Measurements from ENCODE around the gene PROZ.

The PROZ gene

DNA sequence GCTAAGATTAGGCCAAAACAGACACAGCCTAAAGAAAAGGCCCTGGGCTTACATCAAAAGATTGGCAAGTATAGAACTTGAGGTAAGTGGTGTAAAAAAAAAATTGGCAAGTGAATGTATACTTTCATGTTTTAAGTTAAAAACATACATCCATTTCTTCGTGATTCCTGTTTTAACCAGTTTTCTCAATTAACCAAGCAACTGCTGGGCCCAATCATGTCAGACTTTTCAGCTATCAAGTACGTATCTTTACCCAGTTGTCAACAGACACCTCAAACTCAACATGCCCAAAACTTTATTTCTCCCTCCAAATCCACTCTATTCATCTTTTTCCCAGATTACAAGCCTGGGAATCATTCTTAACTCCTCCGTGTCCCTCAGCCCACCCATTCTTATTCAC is 49.0 kb downstream of the PROZ start:
- peaks cover 0 to 12% of the 10 kb centered on the region in 2 donors for H3K36me3 ChIP-seq (ENCODE audit: control insufficient read depth in 1 of 2, insufficient read depth in 2 of 2, low read length in 2 of 2)
- no peaks in the 10 kb centered on the region for H3K27me3 ChIP-seq (ENCODE audit: low read depth, low read length)
- H3K27ac ChIP-seq (ENCODE audit: low read length), result peak overlapping the region; percentile 77
- peak overlapping the region; percentile 86 to 95 for H3K4me3 ChIP-seq (ENCODE audit: low read depth in 1 of 2, low read length in 2 of 2)
- no peaks in the 10 kb centered on the region for H3K9me3 ChIP-seq (ENCODE audit: control insufficient read depth in 1 of 2, low read length in 2 of 2)
- peaks cover 16 to 70% of the 10 kb centered on the region in 2 donors for H3K4me1 ChIP-seq (ENCODE audit: control insufficient read depth in 1 of 2, insufficient read depth in 2 of 2, low read length in 2 of 2)

DNA sequence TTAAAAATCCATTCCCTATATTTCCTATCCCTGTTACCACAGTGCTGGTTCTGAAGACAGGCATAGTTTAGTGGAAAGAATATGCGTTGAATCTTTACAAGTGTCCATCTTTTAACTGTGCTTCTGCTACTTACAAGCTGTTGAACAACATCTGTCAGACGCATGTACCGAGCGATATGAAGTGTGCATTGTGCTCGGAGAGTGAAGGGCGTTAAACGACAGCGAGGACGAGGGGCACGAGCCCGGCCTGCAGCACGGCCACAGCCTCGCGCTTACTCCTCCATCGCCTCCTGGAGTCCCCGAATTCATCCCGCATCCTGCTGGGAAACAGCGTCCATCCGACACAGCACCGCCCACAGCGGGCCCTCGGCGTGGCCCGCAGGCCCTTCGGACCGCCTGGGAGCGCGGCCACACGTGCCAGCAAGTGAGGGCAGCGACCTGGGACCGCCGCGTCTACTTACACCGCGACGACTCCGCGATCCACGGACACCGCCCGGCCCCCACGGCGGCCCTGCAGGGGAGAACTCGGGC is 49.5 kb downstream of the PROZ start:
- Histone ChIP-seq H3K27me3 (ENCODE audit: low read depth, low read length) (no peaks in the 10 kb centered on the region), H3K36me3 (ENCODE audit: control insufficient read depth in 1 of 2, insufficient read depth in 2 of 2, low read length in 2 of 2) (peaks cover 0 to 12% of the 10 kb centered on the region in 2 donors), H3K27ac (ENCODE audit: low read length) (peak overlapping the region; percentile 79), H3K4me3 (ENCODE audit: low read depth in 1 of 2, low read length in 2 of 2) (peak overlapping the region; percentile 86 to 95), H3K4me1 (ENCODE audit: control insufficient read depth in 1 of 2, insufficient read depth in 2 of 2, low read length in 2 of 2) (peaks cover 15 to 67% of the 10 kb centered on the region in 2 donors), H3K9me3 (ENCODE audit: control insufficient read depth in 1 of 2, low read length in 2 of 2) (no peaks in the 10 kb centered on the region)

- Histone ChIP-seq H3K9me3 (ENCODE audit: control insufficient read depth in 1 of 2, low read length in 2 of 2) (no peaks in the 10 kb centered on the region), H3K27ac (ENCODE audit: low read length) (peak within 1 kb of the TSS; percentile 79), H3K36me3 (ENCODE audit: control insufficient read depth in 1 of 2, insufficient read depth in 2 of 2, low read length in 2 of 2) (peaks cover 0 to 12% of the 10 kb centered on the region in 2 donors), H3K4me3 (ENCODE audit: low read depth in 1 of 2, low read length in 2 of 2) (peak within 1 kb of the TSS; percentile 86 to 95), H3K4me1 (ENCODE audit: control insufficient read depth in 1 of 2, insufficient read depth in 2 of 2, low read length in 2 of 2) (peaks cover 13 to 60% of the 10 kb centered on the region in 2 donors), H3K27me3 (ENCODE audit: low read depth, low read length) (no peaks in the 10 kb centered on the region)
Measured at GRCh38 chr13:113208421-113209335, 50.2 kb downstream of the PROZ start, which contains the start of gene PCID2. Gene PCID2 (minus strand): TSS chr13:113208669. CDS start chr13:113208634, 35 bp downstream.

- Histone ChIP-seq H3K4me3 (ENCODE audit: low read depth in 1 of 2, low read length in 2 of 2) (peak within 1 kb of the TSS; percentile 86 to 95), H3K4me1 (ENCODE audit: control insufficient read depth in 1 of 2, insufficient read depth in 2 of 2, low read length in 2 of 2) (peaks cover 13 to 54% of the 10 kb centered on the region in 2 donors), H3K36me3 (ENCODE audit: control insufficient read depth in 1 of 2, insufficient read depth in 2 of 2, low read length in 2 of 2) (peaks cover 0 to 12% of the 10 kb centered on the region in 2 donors), H3K27me3 (ENCODE audit: low read depth, low read length) (no peaks in the 10 kb centered on the region), H3K27ac (ENCODE audit: low read length) (peak within 1 kb of the TSS; percentile 79), H3K9me3 (ENCODE audit: control insufficient read depth in 1 of 2, low read length in 2 of 2) (no peaks in the 10 kb centered on the region)
Measured at GRCh38 chr13:113209336-113209758, 50.9 kb downstream of the PROZ start, which contains the start of gene CUL4A. Gene CUL4A (plus strand): TSS chr13:113209613. CDS start chr13:113209628, 15 bp downstream.

GRCh38 chr13:113209759-113210421 is 51.4 kb downstream of the PROZ start:
- no peaks in the 10 kb centered on the region for H3K27me3 ChIP-seq (ENCODE audit: low read depth, low read length)
- H3K4me1 ChIP-seq (ENCODE audit: control insufficient read depth in 1 of 2, insufficient read depth in 2 of 2, low read length in 2 of 2), result peaks cover 9 to 51% of the 10 kb centered on the region in 2 donors
- H3K9me3 ChIP-seq (ENCODE audit: control insufficient read depth in 1 of 2, low read length in 2 of 2), result no peaks in the 10 kb centered on the region
- H3K36me3 ChIP-seq (ENCODE audit: control insufficient read depth in 1 of 2, insufficient read depth in 2 of 2, low read length in 2 of 2), result peaks cover 0 to 12% of the 10 kb centered on the region in 2 donors
- H3K4me3 ChIP-seq (ENCODE audit: low read depth in 1 of 2, low read length in 2 of 2), result peak overlapping the region; percentile 78 to 95
- H3K27ac ChIP-seq (ENCODE audit: low read length), result peak overlapping the region; percentile 54

DNA sequence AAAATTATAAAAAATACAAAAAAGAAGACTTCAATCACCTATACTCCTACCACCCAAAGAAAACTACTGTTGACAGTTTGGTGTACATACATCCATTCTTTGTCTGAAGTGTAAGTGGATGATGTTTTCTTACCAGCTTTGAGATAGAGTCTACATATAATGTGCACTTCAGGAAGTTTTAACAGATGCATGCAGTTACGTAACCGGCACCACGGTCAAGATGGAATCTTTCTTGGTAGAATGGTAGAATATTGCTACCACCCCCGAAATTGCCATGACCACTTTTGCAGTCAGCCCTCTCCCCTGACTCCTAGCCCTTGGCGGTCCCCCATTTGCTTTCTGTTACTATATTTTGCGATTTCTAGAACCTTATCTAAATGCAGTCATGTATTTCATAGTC is 52.4 kb downstream of the PROZ start:
- H3K27ac ChIP-seq (ENCODE audit: low read length), result no peak overlapping the region
- H3K36me3 ChIP-seq (ENCODE audit: control insufficient read depth in 1 of 2, insufficient read depth in 2 of 2, low read length in 2 of 2), result peaks cover 0 to 12% of the 10 kb centered on the region in 2 donors
- no peaks in the 10 kb centered on the region for H3K9me3 ChIP-seq (ENCODE audit: control insufficient read depth in 1 of 2, low read length in 2 of 2)
- no peaks in the 10 kb centered on the region for H3K27me3 ChIP-seq (ENCODE audit: low read depth, low read length)
- H3K4me3 ChIP-seq (ENCODE audit: low read depth in 1 of 2, low read length in 2 of 2), result peak overlapping the region in 1 of 2 donors; percentile 95
- peaks cover 8 to 48% of the 10 kb centered on the region in 2 donors for H3K4me1 ChIP-seq (ENCODE audit: control insufficient read depth in 1 of 2, insufficient read depth in 2 of 2, low read length in 2 of 2)

- no peaks in the 10 kb centered on the region for H3K27me3 ChIP-seq (ENCODE audit: low read depth, low read length)
- H3K9me3 ChIP-seq (ENCODE audit: control insufficient read depth in 1 of 2, low read length in 2 of 2), result no peaks in the 10 kb centered on the region
- H3K27ac ChIP-seq (ENCODE audit: low read length), result no peak overlapping the region
- peaks cover 0 to 12% of the 10 kb centered on the region in 2 donors for H3K36me3 ChIP-seq (ENCODE audit: control insufficient read depth in 1 of 2, insufficient read depth in 2 of 2, low read length in 2 of 2)
- peaks cover 8 to 48% of the 10 kb centered on the region in 2 donors for H3K4me1 ChIP-seq (ENCODE audit: control insufficient read depth in 1 of 2, insufficient read depth in 2 of 2, low read length in 2 of 2)
- no peak overlapping the region for H3K4me3 ChIP-seq (ENCODE audit: low read depth in 1 of 2, low read length in 2 of 2)
Measured at GRCh38 chr13:113211774-113212173, 53.3 kb downstream of the PROZ start.

DNA sequence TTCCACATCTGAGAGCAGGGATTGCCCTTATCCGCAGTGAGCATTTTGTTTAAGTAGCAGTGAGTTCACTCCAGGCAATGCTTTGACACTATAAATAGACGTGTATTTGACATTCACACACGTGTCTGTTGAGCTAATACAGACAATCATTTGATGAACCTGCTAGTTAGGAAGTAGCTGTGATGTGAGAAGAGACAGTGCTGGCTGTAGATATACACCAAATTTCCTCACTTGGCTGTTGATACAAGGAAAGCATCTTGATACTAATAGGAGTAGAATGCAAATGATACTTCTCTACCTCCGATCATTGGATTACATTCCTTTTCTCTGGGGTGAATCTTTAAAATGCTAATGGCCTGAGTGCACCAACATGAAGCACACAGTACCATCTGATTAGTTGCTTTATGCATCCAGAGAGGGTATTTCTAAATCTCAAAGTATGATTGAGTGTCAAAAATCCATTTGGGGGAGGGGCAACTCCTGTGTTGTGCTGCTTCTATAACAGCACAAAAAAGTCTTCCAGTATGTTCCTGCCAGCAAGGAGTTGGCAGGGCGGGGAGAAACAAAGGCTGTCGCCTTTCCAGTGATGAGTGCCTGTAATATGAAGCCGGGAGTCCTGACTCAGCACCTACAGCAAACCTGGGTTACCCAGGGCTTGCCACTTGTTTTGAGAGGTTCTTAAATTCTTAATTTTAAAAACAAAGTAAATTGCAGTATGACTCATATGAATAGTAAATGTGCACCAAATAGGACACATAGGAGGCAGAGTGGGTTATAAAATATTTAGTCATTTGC is 58.0 kb downstream of the PROZ start:
- Histone ChIP-seq H3K27me3 (ENCODE audit: low read depth, low read length) (no peaks in the 10 kb centered on the region), H3K4me1 (ENCODE audit: control insufficient read depth in 1 of 2, insufficient read depth in 2 of 2, low read length in 2 of 2) (peaks cover 0 to 28% of the 10 kb centered on the region in 2 donors), H3K36me3 (ENCODE audit: control insufficient read depth in 1 of 2, insufficient read depth in 2 of 2, low read length in 2 of 2) (peaks cover 9 to 25% of the 10 kb centered on the region in 2 donors), H3K27ac (ENCODE audit: low read length) (no peak overlapping the region), H3K4me3 (ENCODE audit: low read depth in 1 of 2, low read length in 2 of 2) (no peak overlapping the region), H3K9me3 (ENCODE audit: control insufficient read depth in 1 of 2, low read length in 2 of 2) (no peaks in the 10 kb centered on the region)

- no peaks in the 10 kb centered on the region for H3K27me3 ChIP-seq (ENCODE audit: low read depth, low read length)
- H3K4me3 ChIP-seq (ENCODE audit: low read depth in 1 of 2, low read length in 2 of 2), result no peak overlapping the region
- no peak overlapping the region for H3K27ac ChIP-seq (ENCODE audit: low read length)
- peaks cover 0 to 22% of the 10 kb centered on the region in 2 donors for H3K4me1 ChIP-seq (ENCODE audit: control insufficient read depth in 1 of 2, insufficient read depth in 2 of 2, low read length in 2 of 2)
- H3K36me3 ChIP-seq (ENCODE audit: control insufficient read depth in 1 of 2, insufficient read depth in 2 of 2, low read length in 2 of 2), result peaks cover 9 to 29% of the 10 kb centered on the region in 2 donors
- H3K9me3 ChIP-seq (ENCODE audit: control insufficient read depth in 1 of 2, low read length in 2 of 2), result no peaks in the 10 kb centered on the region
Measured at GRCh38 chr13:113218586-113218985, 60.1 kb downstream of the PROZ start.

GRCh38 chr13:113219256-113219940 is 61.0 kb downstream of the PROZ start:
- Histone ChIP-seq H3K4me3 (ENCODE audit: low read depth in 1 of 2, low read length in 2 of 2) (no peak overlapping the region), H3K27ac (ENCODE audit: low read length) (no peak overlapping the region), H3K9me3 (ENCODE audit: control insufficient read depth in 1 of 2, low read length in 2 of 2) (no peaks in the 10 kb centered on the region), H3K36me3 (ENCODE audit: control insufficient read depth in 1 of 2, insufficient read depth in 2 of 2, low read length in 2 of 2) (peaks cover 9 to 35% of the 10 kb centered on the region in 2 donors), H3K4me1 (ENCODE audit: control insufficient read depth in 1 of 2, insufficient read depth in 2 of 2, low read length in 2 of 2) (peaks cover 0 to 21% of the 10 kb centered on the region in 2 donors), H3K27me3 (ENCODE audit: low read depth, low read length) (no peaks in the 10 kb centered on the region)
